K562 (cell line): ENCODE results near the gene CDC37. TPM values are rescaled to one million over a fixed set of nuclear protein-coding genes. Genes with fewer than 3 reads are reported as not detected.

ENCODE experiments used
- BRCA1 ChIP-seq, 2 experiments: fragments of 450-650 bp in 1 of 2; sonication (generic) in 1 of 2; formaldehyde crosslinking in 1 of 2; IDR thresholded peaks; 2 replicates each; pipeline versions ENCODE4 v1.5.0 to v1.6.1; 2017 to 2020; ENCODE audit warnings: mild to moderate bottlenecking in 1 of 2, missing genetic modification reagents in 1 of 2
- ELK3 ChIP-seq: fragments of 450-650 bp; formaldehyde crosslinking; IDR thresholded peaks from 2 replicates; pipeline ENCODE4 v1.4.0; 2020; ENCODE audit warnings: mild to moderate bottlenecking
- ETS1 ChIP-seq: conservative IDR thresholded peaks from 2 replicates; pipeline ENCODE4 v1.6.1; 2011; ENCODE audit warnings: low read depth, mild to moderate bottlenecking, low read length; ENCODE audit not compliant: control insufficient read depth
- FOXK2 ChIP-seq, 2 experiments: fragments of 450-650 bp; IDR thresholded peaks in 1 of 2; conservative IDR thresholded peaks in 1 of 2; 2 replicates each; pipeline ENCODE4 v1.6.1; 2016; ENCODE audit warnings: low read depth in 2 of 2, mild to moderate bottlenecking in 1 of 2
- HSF4 ChIP-seq: fragments of 250-450 bp; sonication (Bioruptor Pico); IDR thresholded peaks from 2 replicates; pipeline ENCODE4 v2.1.2; 2022; ENCODE audit warnings: mild to moderate bottlenecking, moderate library complexity, borderline replicate concordance
- IFI16 ChIP-seq: fragments of 250-450 bp; sonication (Bioruptor Pico); IDR thresholded peaks from 2 replicates; pipeline ENCODE4 v2.1.2; 2022; ENCODE audit warnings: mild to moderate bottlenecking, inconsistent platforms
- KAT7 ChIP-seq: sonication (generic); formaldehyde crosslinking; IDR thresholded peaks from 2 replicates; pipeline ENCODE4 v1.8.0; 2022; ENCODE audit warnings: missing genetic modification reagents, mild to moderate bottlenecking, borderline replicate concordance
- MBD1 ChIP-seq: fragments of 250-450 bp; sonication (Bioruptor Pico); IDR thresholded peaks from 2 replicates; pipeline ENCODE4 v1.8.0; 2022; ENCODE audit warnings: inconsistent platforms
- MBD2 ChIP-seq: sonication (generic); IDR thresholded peaks from 2 replicates; pipeline ENCODE4 v1.6.1; 2016; ENCODE audit warnings: low read depth, borderline replicate concordance
- NELFE ChIP-seq: IDR thresholded peaks from 2 replicates; pipeline ENCODE4 v1.6.1; 2011; ENCODE audit warnings: mild to moderate bottlenecking; ENCODE audit not compliant: insufficient read depth, insufficient read length
- RB1 ChIP-seq: fragments of 450-650 bp; IDR thresholded peaks from 2 replicates; pipeline ENCODE4 v1.6.1; 2017; ENCODE audit warnings: low read depth, mild to moderate bottlenecking
- SNRNP70 ChIP-seq: fragments of 200-400 bp; formaldehyde crosslinking; optimal IDR thresholded peaks from 2 replicates; pipeline ENCODE3; 2017; ENCODE audit warnings: low read depth, low read length
- TEAD4 ChIP-seq, 2 experiments: sonication (generic) in 1 of 2; formaldehyde crosslinking in 1 of 2; IDR thresholded peaks; 2 replicates each; pipeline versions ENCODE4 v1.6.1 to v1.8.0; 2012 to 2022; ENCODE audit warnings: borderline replicate concordance in 1 of 2, inconsistent platforms in 1 of 2, low read length in 1 of 2, mild to moderate bottlenecking in 1 of 2, missing genetic modification reagents in 1 of 2
- USF2 ChIP-seq: sonication (generic); formaldehyde crosslinking; IDR thresholded peaks from 2 replicates; pipeline ENCODE4 v1.5.0; 2020; ENCODE audit warnings: missing genetic modification reagents
- XRCC3 ChIP-seq: fragments of 450-650 bp; IDR thresholded peaks from 2 replicates; pipeline ENCODE4 v1.6.1; 2017; ENCODE audit warnings: mild to moderate bottlenecking, moderate library complexity
- ZNF121 ChIP-seq: sonication (generic); formaldehyde crosslinking; conservative IDR thresholded peaks from 2 replicates; pipeline ENCODE4 v1.8.0; 2022; ENCODE audit warnings: missing genetic modification reagents
- ZNF282 ChIP-seq: sonication (generic); formaldehyde crosslinking; IDR thresholded peaks from 2 replicates; pipeline ENCODE4 v1.8.1; 2023; ENCODE audit warnings: missing genetic modification reagents
- ZNF512 ChIP-seq: IDR thresholded peaks from 2 replicates; pipeline ENCODE4 v1.6.1; 2016; ENCODE audit warnings: missing genetic modification characterization, missing compliant biosample characterization
- ZNF561 ChIP-seq: fragments of 450-650 bp; formaldehyde crosslinking; conservative IDR thresholded peaks from 2 replicates; pipeline ENCODE4 v1.4.0; 2020; ENCODE audit warnings: mild to moderate bottlenecking, moderate library complexity
- ZNF589 ChIP-seq: fragments of 200-800 bp; sonication (Bioruptor generic); IDR thresholded peaks from 2 replicates; pipeline ENCODE4 v1.6.1; 2016; ENCODE audit warnings: low read depth, missing genetic modification characterization, missing compliant biosample characterization
- ZNF668 ChIP-seq: fragments of 250-450 bp; sonication (Bioruptor Pico); IDR thresholded peaks from 2 replicates; pipeline ENCODE4 v1.8.0; 2022; ENCODE audit warnings: mild to moderate bottlenecking, inconsistent platforms
- polyA plus RNA-seq, 8 experiments: library from polyadenylated mRNA; depleted of rRNA in 4 of 8; stranded (reverse) in 5 of 8; unstranded in 3 of 8; fragments of >200 nt; fragmentation: Nextera tagmentation in 2 of 8; fragmentation: Illumina TruSeq in 1 of 8; extraction: Ambion mirVana in 2 of 8; extraction: Trizol in 1 of 8; gene quantifications; 2 replicates each; pipeline versions ENCODE4 v1.2.1 to v1.2.3, GENCODE V29; 2011 to 2014; ENCODE audit warnings: inconsistent platforms in 1 of 8, missing spikeins in 1 of 8
- total RNA-seq, 7 experiments: library from RNA; depleted of rRNA in 6 of 7; stranded (reverse); fragments of >200 nt in 6 of 7; fragmentation: Illumina TruSeq in 2 of 7; extraction: Trizol in 2 of 7; gene quantifications; 2 replicates each; pipeline versions ENCODE4 v1.2.1 to v1.2.3, GENCODE V29; 2011 to 2021; ENCODE audit warnings: low replicate concordance in 1 of 7

CDC37 gene
- total and polyA plus RNA-seq, 9 of the 15 experiments (the other 6 are each of a cell fraction or from before 2014, with no cell fraction given), result 6.6 to 538 (median 227) TPM

GRCh38 chr19:10431943-10432735, 28.8 kb upstream of the CDC37 start (continued):
- TF ChIP-seq HSF4 (CRISPR knock-in tag) (no peak), FOXK2 (conservative IDR thresholded peaks at IDR 0.05 in 1 of 2, IDR thresholded peaks at IDR 0.05 in 1 of 2; ENCODE audit: low read depth in 2 of 2) (no peak), TEAD4 (IDR thresholded peaks at IDR 0.05; ENCODE audit: low read length) (no peak), TEAD4 (CRISPR knock-in tag; IDR thresholded peaks at IDR 0.05; ENCODE audit: borderline replicate concordance) (no peak), ELK3 (CRISPR knock-in tag) (no peak), ZNF668 (CRISPR knock-in tag) (no peak), ETS1 (peak; percentile 71; the same call in 1 of the 2 replicates), ZNF512 (tag) (no peak), ZNF282 (CRISPR knock-in tag) (no peak), USF2 (CRISPR knock-in tag) (no peak), ZNF561 (CRISPR knock-in tag) (no peak), ZNF589 (no peak), MBD2 (no peak), MBD1 (no peak), KAT7 (CRISPR knock-in tag) (no peak), RB1 (peak; percentile 36; the same call in 1 of the 2 replicates), ZNF121 (CRISPR knock-in tag) (no peak), SNRNP70 (no peak), IFI16 (CRISPR knock-in tag) (no peak), XRCC3 (no peak), BRCA1 (IDR thresholded peaks at IDR 0.05) (no peak), BRCA1 (CRISPR knock-in tag; IDR thresholded peaks at IDR 0.05) (no peak), NELFE (no peak)
